Type B pancreatic cell (in vitro differentiated cells): ENCODE measurements around the gene EPHA6. TPM values are rescaled to one million over a fixed set of nuclear protein-coding genes. Genes with fewer than 3 reads are reported as not detected.

Experiments used
- DNase-seq: peaks from one replicate; pipeline ENCODE4 v3.0.0; 2021; ENCODE audit warnings: mixed read lengths; ENCODE audit not compliant: unreplicated experiment; ENCODE audit errors: extremely low spot score
- H3K27ac Mint-ChIP-seq: 2 replicates; pipeline ENCODE4 v1.8.0; 2021; ENCODE audit warnings: mild to moderate bottlenecking, mixed read lengths
- H3K27me3 Mint-ChIP-seq: 2 replicates; pipeline ENCODE4 v1.8.0; 2021; ENCODE audit warnings: mixed read lengths
- H3K36me3 Mint-ChIP-seq: 2 replicates; pipeline ENCODE4 v1.8.0; 2021; ENCODE audit warnings: mixed read lengths
- H3K4me1 Mint-ChIP-seq: one replicate; pipeline ENCODE4 v1.8.0; 2021; ENCODE audit warnings: mixed read lengths; ENCODE audit not compliant: unreplicated experiment
- H3K4me3 Mint-ChIP-seq: 2 replicates; pipeline ENCODE4 v1.8.0; 2021; ENCODE audit warnings: mild to moderate bottlenecking, mixed read lengths
- H3K9me3 Mint-ChIP-seq: 2 replicates; pipeline ENCODE4 v1.8.0; 2021; ENCODE audit warnings: mixed read lengths
- total RNA-seq: library from RNA; stranded (reverse); gene quantifications from 2 replicates; pipeline ENCODE4 v1.2.1, GENCODE V29; 2021; ENCODE audit warnings: low replicate concordance
- TF ChIP-seq, protein P1 (sequence below): fragments of 200-600 bp; sonication (generic); conservative IDR thresholded peaks from 2 replicates; pipeline ENCODE4 v1.5.0; 2021; ENCODE audit warnings: antibody characterized with exemption, mild to moderate bottlenecking

The EPHA6 gene
- total RNA-seq, 1 donor from 2014 or later, result 9.9 TPM

DNA sequence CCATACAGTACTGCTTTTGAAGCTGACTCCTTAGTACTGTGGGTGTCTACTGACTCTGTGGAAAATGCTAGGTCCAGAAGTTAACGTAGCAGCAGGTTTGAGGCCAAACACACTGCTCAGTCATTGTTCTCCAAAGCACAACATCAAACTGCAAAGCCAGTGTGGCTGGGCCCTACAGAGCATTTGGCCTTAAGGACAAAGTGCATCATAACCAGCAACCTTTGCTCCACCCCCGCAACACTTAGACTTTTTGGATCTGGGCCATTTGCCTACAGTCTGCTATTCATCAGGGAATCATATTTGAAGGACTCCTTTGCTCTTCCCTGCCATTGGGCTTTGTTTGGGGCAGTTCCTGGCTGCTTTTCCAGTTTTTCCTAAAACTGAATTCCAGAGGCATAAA is 907.1 kb downstream of the EPHA6 start:
- no peak for DNase-seq
- no peaks in the 10 kb centered on the region for H3K4me1 Mint-ChIP-seq
- H3K27ac Mint-ChIP-seq, result no peak overlapping the region
- TF ChIP-seq, protein P1, sequence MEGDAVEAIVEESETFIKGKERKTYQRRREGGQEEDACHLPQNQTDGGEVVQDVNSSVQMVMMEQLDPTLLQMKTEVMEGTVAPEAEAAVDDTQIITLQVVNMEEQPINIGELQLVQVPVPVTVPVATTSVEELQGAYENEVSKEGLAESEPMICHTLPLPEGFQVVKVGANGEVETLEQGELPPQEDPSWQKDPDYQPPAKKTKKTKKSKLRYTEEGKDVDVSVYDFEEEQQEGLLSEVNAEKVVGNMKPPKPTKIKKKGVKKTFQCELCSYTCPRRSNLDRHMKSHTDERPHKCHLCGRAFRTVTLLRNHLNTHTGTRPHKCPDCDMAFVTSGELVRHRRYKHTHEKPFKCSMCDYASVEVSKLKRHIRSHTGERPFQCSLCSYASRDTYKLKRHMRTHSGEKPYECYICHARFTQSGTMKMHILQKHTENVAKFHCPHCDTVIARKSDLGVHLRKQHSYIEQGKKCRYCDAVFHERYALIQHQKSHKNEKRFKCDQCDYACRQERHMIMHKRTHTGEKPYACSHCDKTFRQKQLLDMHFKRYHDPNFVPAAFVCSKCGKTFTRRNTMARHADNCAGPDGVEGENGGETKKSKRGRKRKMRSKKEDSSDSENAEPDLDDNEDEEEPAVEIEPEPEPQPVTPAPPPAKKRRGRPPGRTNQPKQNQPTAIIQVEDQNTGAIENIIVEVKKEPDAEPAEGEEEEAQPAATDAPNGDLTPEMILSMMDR, result no peak
- no peaks in the 10 kb centered on the region for H3K9me3 Mint-ChIP-seq
- no peaks in the 10 kb centered on the region for H3K27me3 Mint-ChIP-seq
- H3K4me3 Mint-ChIP-seq, result no peak overlapping the region
- H3K36me3 Mint-ChIP-seq, result no peaks in the 10 kb centered on the region

DNA sequence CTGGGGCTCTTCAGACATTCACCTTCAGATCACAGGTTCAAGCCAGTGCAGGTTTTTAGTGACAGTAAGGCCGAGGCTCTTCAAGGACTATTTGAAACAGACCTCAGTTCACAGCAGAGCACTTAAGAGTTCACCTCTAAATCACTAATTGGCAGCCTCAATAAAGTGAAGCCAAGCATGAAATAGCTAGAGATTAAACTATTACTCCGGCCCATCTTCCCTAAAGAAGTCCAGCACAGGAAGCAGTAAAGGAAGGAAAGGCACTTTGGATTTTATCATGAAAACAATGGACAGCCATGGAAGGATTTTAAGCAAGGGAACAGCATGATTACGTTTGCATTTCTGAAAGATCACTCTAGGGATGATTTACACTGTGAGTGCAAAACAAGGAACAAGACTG is 922.5 kb downstream of the EPHA6 start:
- Mint-ChIP-seq H3K4me3 (no peak overlapping the region), H3K27ac (no peak overlapping the region), H3K27me3 (peaks cover 15% of the 10 kb centered on the region), H3K9me3 (no peaks in the 10 kb centered on the region), H3K36me3 (no peaks in the 10 kb centered on the region), H3K4me1 (no peaks in the 10 kb centered on the region)
- TF ChIP-seq, protein P1, result no peak
- DNase-seq, result no peak

DNA sequence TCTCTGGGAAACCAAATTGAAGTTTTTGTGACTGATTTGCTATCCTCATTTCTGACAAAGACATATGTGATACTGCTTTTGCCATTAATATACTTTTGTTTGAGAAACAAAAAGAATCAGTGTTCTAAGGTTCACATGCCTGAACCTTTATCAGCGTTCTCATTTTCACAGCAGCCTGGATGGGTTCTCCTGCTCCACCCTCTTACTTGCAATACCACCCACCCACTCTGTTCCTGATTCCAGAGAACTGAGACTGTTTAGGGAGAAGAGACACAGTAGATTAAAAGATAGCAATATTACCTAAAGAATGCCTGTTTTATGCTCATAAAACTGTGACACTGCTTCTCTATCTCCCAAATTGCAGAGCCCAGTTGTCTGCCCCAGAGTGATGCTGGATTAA is 924.4 kb downstream of the EPHA6 start:
- Mint-ChIP-seq H3K4me1 (no peaks in the 10 kb centered on the region), H3K27ac (no peak overlapping the region), H3K27me3 (peaks cover 12% of the 10 kb centered on the region), H3K36me3 (no peaks in the 10 kb centered on the region), H3K9me3 (no peaks in the 10 kb centered on the region), H3K4me3 (no peak overlapping the region)
- TF ChIP-seq, protein P1, result no peak
- no peak for DNase-seq

DNA sequence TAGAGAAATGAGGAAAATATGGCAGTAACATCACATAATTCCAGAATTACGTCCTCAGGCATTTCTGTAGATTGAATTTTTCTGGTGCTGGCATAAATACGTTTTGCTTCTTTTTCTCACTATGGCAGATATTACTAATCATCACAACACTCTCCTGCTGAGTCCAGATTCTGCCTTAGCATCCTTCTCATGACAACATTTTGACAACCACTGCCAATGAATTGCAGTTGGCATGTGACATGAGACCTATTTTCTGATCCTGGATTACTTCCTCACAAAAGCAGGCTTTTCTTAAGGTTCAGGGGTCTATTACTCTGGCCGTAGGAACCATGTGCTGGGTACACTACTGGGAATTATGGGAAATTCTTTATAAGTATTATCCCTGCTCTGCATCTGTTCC is 927.6 kb downstream of the EPHA6 start:
- H3K4me1 Mint-ChIP-seq, result no peaks in the 10 kb centered on the region
- H3K27ac Mint-ChIP-seq, result no peak overlapping the region
- TF ChIP-seq, protein P1, result no peak

DNA sequence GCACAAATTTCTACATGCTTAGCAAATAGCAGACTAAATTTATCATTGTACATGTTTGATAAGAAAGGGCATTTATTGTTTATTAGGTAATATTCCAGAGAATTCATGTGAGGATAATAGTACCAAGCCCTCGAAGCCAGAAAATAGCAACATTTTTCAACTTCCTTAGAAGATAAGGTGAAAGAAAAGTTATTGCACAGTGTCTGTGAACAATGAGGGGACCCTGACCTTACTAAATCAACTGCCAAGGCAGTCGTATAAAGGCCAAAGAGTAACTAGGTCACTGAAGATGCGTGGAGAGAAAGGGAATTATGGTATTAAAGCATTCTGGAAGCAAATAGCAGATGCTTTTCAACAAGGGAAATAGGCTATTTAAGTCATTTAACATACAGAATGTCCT is 929.9 kb downstream of the EPHA6 start:
- TF ChIP-seq, protein P1, result no peak
- Mint-ChIP-seq H3K27me3 (no peaks in the 10 kb centered on the region), H3K9me3 (no peaks in the 10 kb centered on the region), H3K36me3 (no peaks in the 10 kb centered on the region), H3K4me3 (no peak overlapping the region), H3K4me1 (no peaks in the 10 kb centered on the region), H3K27ac (no peak overlapping the region)
- no peak for DNase-seq

More for the DNA sequence above, 927.6 kb downstream of the EPHA6 start:
- Mint-ChIP-seq H3K36me3 (no peaks in the 10 kb centered on the region), H3K9me3 (no peaks in the 10 kb centered on the region), H3K27me3 (peaks cover 6% of the 10 kb centered on the region), H3K4me3 (no peak overlapping the region)
- no peak for DNase-seq
